Stomach (tissue), 4 donors: ENCODE measurements around the gene PTPRJ.

Experiments
- EP300 ChIP-seq: sonication (generic); formaldehyde crosslinking; IDR thresholded peaks from one replicate; pipeline ENCODE4 v1.6.1; 2017; ENCODE audit warnings: antibody characterized with exemption
- POLR2A ChIP-seq, 4 donors: fragments of 450-650 bp; IDR thresholded peaks; one replicate each; pipeline ENCODE4 v1.6.1; 2016; ENCODE audit warnings: antibody characterized with exemption in 4 of 4, control low read depth in 2 of 4, mild to moderate bottlenecking in 1 of 4, moderate library complexity in 1 of 4
- POLR2AphosphoS5 ChIP-seq, 3 donors: sonication (generic); formaldehyde crosslinking; IDR thresholded peaks; one replicate each; pipeline ENCODE4 v1.6.1; 2016; ENCODE audit warnings: antibody characterized with exemption in 3 of 3
- TF ChIP-seq, protein P1 (sequence below), 7 experiments: fragments of 450-650 bp in 4 of 7; fragments of 200-600 bp in 3 of 7; sonication (generic) in 3 of 7; IDR thresholded peaks; one replicate each; pipeline ENCODE4 v1.5.1; 2016 to 2019; ENCODE audit warnings: antibody characterized with exemption in 7 of 7, control low read depth in 2 of 7, mild to moderate bottlenecking in 1 of 7

DNA sequence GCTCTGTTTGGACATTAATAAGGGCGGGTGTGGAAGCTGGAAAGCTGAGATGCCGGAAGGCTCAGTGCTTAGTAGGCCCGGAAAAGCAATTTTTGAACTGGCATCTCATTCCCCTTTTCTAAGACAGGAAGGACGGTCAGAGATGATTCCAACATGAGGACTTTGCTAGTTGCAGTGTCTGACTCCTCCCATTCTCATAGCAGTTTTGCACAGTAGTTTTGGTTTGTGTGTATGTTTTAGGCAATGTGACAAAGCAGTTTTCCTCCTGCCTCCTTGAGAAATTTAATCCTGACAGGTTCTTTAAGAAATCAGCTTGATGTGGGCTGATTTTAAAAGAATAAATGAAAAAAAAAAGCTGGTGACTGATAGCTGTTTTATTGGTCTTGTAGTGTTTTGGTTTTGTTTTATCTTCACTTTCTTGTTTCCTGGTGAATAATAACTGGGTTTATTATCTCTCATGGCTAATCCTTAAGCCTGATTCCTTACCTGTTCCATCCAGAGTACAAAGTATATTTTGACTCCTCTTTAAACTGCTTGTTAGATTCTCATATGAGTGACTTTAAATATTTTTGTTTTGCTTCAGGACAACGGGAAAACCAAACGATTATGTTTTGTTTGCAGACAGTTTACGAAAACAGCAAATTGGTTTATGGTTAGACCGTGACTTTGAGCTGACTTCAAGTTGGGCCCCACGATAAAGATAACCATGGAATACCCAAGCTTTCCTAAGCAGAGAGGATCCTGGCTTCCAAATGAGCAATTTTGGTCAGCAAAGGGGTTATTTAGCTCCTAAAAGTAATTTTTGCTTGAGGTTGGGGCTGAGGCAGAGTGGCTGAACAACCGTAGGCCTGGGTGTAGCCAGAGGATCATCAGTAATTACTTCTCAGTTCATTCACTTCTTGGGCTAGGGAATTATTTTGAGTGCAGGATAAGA lies 3.4 kb downstream of the PTPRJ start:
- TF ChIP-seq POLR2AphosphoS5 (IDR thresholded peaks at IDR 0.05), result no peak
- TF ChIP-seq, protein P1, sequence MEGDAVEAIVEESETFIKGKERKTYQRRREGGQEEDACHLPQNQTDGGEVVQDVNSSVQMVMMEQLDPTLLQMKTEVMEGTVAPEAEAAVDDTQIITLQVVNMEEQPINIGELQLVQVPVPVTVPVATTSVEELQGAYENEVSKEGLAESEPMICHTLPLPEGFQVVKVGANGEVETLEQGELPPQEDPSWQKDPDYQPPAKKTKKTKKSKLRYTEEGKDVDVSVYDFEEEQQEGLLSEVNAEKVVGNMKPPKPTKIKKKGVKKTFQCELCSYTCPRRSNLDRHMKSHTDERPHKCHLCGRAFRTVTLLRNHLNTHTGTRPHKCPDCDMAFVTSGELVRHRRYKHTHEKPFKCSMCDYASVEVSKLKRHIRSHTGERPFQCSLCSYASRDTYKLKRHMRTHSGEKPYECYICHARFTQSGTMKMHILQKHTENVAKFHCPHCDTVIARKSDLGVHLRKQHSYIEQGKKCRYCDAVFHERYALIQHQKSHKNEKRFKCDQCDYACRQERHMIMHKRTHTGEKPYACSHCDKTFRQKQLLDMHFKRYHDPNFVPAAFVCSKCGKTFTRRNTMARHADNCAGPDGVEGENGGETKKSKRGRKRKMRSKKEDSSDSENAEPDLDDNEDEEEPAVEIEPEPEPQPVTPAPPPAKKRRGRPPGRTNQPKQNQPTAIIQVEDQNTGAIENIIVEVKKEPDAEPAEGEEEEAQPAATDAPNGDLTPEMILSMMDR (IDR thresholded peaks at IDR 0.05), result no peak
- no peak for TF ChIP-seq POLR2A (IDR thresholded peaks at IDR 0.05)
- no peak for TF ChIP-seq EP300
